Hepatocyte (in vitro differentiated cells): ENCODE results near the gene APPL2.

Experiments
- EZH2 ChIP-seq: fragments of 200-600 bp; sonication (generic); IDR thresholded peaks from 2 replicates; pipeline ENCODE4 v1.6.1; 2016; ENCODE audit warnings: antibody characterized with exemption, mild to moderate bottlenecking, borderline replicate concordance
- TF ChIP-seq, protein P1 (sequence below): fragments of 200-600 bp; sonication (generic); IDR thresholded peaks from 2 replicates; pipeline ENCODE4 v1.5.1; 2016; ENCODE audit warnings: antibody characterized with exemption, mild to moderate bottlenecking; ENCODE audit not compliant: poor library complexity

DNA sequence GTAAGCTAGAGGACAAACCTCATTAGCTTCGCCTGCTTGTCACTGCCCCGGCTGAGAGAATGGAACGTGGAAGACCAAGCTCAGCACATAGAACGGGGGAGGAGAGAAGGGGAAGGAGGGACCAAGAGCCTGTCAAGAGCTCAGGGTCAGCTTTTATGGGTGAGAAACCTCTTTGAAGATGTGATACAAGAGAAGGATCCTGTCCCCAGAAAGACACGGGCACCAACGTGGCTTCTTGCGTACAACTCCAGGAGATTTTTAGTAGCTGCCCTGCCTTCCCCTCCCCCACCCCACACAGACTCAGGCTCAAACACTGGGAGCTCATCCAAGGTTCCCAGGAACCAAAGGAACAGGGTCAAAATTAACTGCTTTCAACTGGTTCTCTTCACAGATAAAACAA is 34.7 kb downstream of the APPL2 start:
- TF ChIP-seq, protein P1, sequence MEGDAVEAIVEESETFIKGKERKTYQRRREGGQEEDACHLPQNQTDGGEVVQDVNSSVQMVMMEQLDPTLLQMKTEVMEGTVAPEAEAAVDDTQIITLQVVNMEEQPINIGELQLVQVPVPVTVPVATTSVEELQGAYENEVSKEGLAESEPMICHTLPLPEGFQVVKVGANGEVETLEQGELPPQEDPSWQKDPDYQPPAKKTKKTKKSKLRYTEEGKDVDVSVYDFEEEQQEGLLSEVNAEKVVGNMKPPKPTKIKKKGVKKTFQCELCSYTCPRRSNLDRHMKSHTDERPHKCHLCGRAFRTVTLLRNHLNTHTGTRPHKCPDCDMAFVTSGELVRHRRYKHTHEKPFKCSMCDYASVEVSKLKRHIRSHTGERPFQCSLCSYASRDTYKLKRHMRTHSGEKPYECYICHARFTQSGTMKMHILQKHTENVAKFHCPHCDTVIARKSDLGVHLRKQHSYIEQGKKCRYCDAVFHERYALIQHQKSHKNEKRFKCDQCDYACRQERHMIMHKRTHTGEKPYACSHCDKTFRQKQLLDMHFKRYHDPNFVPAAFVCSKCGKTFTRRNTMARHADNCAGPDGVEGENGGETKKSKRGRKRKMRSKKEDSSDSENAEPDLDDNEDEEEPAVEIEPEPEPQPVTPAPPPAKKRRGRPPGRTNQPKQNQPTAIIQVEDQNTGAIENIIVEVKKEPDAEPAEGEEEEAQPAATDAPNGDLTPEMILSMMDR, result no peak
- TF ChIP-seq EZH2, result no peak
